Measurements from ENCODE around the gene KLK2.

KLK2 gene

GRCh38 chr19:50912727-50913716 lies 39.8 kb downstream of the KLK2 start:
- TF ChIP-seq CTCF (IDR thresholded peaks at IDR 0.05; ENCODE audit: extremely low read depth, insufficient read depth, missing control alignments) = no peak

DNA sequence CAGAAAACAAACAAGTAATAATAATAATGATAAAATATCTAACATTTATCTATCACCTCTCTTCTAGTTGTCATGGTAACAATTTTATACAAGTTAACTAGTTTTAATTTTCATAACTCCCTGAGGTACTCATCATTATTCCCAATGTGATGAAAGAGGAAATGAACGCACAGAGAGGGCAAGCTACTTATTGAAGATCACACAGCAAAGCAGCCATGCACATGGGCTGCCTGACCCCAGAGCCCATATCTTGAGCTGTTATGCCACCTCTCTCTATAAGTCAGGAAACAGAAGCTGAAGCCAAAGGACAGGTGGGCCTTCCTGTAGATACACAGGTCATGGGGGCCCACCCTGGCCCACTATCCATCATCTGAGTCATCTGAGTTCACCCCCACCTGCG lies 42.8 kb downstream of the KLK2 start:
- in situ Hi-C loops (cut with MboI; ENCODE audit: low pct_unique_long_range_greater_than_20kb, low sequenced_read_pairs, unreplicated experiment) = loop anchor here (10.0 kb wide), 1 partner anchor 121 kb away; the partner anchor contains the start of gene ACP4
- TF ChIP-seq CTCF (IDR thresholded peaks at IDR 0.05; ENCODE audit: extremely low read depth, insufficient read depth, missing control alignments) = no peak
- no peak for DNase-seq (ENCODE audit: low spot score)

More at GRCh38 chr19:50912727-50913716, 39.8 kb downstream of the KLK2 start:
- in situ Hi-C loops (cut with MboI; ENCODE audit: low pct_unique_long_range_greater_than_20kb, low sequenced_read_pairs, unreplicated experiment) = loop anchor here (10.0 kb wide), 1 partner anchor 118 kb away; the partner anchor contains the start of gene ACP4
- DNase-seq (ENCODE audit: low spot score) = no peak

DNA sequence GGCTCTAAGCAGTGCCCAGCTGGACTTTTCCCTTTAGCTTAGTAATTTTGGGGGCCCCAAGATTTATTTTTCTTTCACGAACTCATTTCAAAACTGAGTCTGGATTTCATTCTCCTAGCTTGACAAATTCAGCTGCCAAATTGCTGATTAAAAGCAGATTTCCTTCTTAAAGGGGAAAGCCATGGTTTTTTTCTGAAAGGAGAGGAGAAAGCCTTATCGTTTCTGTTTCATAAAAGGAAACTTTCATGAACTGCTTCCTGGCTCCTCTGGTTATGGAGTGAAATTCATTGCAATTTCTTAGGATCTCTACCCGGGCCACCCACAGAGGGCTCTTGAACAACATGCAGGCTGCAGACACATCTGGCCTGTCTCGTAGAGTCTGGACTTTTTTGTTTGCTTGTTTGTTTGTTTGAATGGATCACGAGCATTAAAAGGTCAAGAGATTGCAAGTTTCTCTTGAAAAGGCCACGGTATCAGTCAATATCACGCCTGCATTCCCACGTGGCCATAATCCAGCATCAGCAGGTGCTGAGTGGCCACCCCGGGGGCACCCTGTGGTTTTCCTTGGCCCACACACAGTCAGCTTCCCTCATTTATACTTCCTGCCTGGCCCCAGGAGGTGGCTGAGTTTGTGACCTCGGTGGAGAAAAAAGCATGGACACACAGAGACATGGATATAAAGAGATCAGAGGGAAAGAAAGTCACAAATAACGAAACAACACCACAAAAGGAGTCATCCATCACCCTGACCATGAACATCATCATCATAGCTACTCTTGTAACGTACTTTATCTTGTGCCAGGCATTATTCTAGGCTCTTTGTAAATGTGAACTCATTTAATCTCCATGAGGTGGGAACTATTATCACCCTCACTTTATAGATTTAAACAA lies 48.4 kb downstream of the KLK2 start:
- no peak for TF ChIP-seq CTCF (IDR thresholded peaks at IDR 0.05; ENCODE audit: extremely low read depth, insufficient read depth, missing control alignments)
- no peak for DNase-seq (ENCODE audit: low spot score)
- in situ Hi-C loops (cut with MboI; ENCODE audit: low pct_unique_long_range_greater_than_20kb, low sequenced_read_pairs, unreplicated experiment) = no loop called here

DNA sequence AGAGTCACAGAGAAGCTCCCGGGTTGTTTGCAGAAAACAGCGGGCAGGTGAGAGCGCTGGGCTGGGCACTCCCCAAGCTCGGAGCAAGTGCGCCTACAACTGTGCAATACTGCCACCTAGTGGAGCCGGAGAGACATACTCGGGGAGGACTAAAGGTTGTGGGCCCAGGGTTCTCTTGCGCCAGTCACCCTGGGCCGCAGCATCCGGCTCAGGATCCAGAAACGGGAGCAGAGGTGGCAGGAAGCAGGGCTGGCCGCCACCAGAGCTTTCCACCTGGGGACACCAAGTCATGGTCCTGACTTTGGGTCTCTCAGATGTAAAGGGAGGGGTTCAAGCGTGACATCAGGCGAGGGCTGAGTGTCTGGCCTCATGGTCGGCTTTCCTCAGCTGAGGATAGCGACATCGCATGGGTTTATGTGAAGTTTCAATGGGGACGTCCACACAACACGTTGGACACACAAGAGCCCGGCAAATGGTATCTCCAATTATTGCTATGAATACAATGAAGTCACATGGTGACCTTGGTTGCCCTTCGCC lies 49.1 kb downstream of the KLK2 start:
- in situ Hi-C loops (cut with MboI; ENCODE audit: low pct_unique_long_range_greater_than_20kb, low sequenced_read_pairs, unreplicated experiment) = no loop called here
- peak; percentile 88 for DNase-seq (ENCODE audit: low spot score)
- TF ChIP-seq CTCF (IDR thresholded peaks at IDR 0.05; ENCODE audit: extremely low read depth, insufficient read depth, missing control alignments) = peak; percentile 91

DNA sequence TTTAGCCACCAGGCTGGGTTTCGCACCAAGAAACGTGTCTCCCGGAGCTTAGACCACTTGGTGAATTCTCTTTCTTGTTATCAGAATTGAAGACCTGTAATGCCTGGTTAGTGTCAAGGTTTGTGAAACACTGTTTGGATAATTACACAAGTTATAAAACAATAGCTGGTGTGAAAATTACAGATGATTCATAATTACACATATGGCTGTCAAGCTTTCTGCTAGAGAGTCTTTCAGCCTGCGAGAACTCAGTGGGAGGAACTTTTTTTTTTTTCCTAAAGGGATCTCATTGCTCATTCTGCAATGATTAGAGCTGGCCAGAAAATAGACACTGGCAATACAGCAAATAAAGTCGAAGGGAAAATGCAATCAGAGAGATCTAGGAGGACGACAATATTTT lies 51.3 kb downstream of the KLK2 start:
- no peak for TF ChIP-seq CTCF (IDR thresholded peaks at IDR 0.05; ENCODE audit: extremely low read depth, insufficient read depth, missing control alignments)
- DNase-seq (ENCODE audit: low spot score) = no peak
- in situ Hi-C loops (cut with MboI; ENCODE audit: low pct_unique_long_range_greater_than_20kb, low sequenced_read_pairs, unreplicated experiment) = no loop called here

DNA sequence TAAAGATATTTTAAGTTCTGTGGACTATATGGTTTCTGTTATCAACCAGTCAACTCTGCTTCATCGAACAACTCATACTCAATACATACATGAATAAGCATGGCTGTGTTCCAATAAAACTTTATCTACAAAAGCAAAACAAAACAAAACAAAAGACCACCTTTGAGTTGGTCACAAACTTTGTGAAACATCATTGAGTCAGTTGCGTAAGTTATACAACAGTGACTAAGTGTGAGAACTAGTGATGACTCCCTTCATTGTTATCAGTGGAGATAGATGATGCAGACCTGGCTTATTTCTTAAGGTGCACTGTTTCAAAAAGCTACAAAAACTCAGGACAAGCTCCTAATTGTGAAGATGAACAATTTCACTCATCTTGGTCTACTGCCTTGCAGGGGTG lies 52.5 kb downstream of the KLK2 start:
- TF ChIP-seq CTCF (IDR thresholded peaks at IDR 0.05; ENCODE audit: extremely low read depth, insufficient read depth, missing control alignments) = no peak
- in situ Hi-C loops (cut with MboI; ENCODE audit: low pct_unique_long_range_greater_than_20kb, low sequenced_read_pairs, unreplicated experiment) = no loop called here
- DNase-seq (ENCODE audit: low spot score) = no peak
